B cell (primary cell): ENCODE measurements around the gene GKN1. TPM values are rescaled to one million over a fixed set of nuclear protein-coding genes. Genes with fewer than 3 reads are reported as not detected.

ENCODE experiments used
- ATAC-seq: fragments of 200-7000 bp; cut with Tn5 transposase; one replicate; pipeline ENCODE4 v1.10.0; 2021; ENCODE audit warnings: low read depth, mild to moderate bottlenecking, moderate number of reproducible peaks, moderate library complexity
- CTCF ChIA-PET: fragments of 350-600 bp; sonication (Branson Sonifier 250); formaldehyde crosslinking; loops from one replicate; lab custom pipeline; 2021; ENCODE audit warnings: antibody characterized with exemption, inconsistent platforms; lab: Charles Lee
- POLR2A ChIA-PET: fragments of 350-600 bp; sonication (Branson Sonifier 250); formaldehyde crosslinking; loops from one replicate; lab custom pipeline; 2021; ENCODE audit warnings: antibody characterized with exemption; lab: Charles Lee
- DNase-seq: peaks from one replicate; pipeline ENCODE4 v3.0.0; 2013
- H2AFZ ChIP-seq: 2 replicates; pipeline ENCODE4 v1.6.1; 2012; ENCODE audit warnings: mild to moderate bottlenecking, low read depth, low read length; ENCODE audit not compliant: insufficient read depth, poor library complexity, severe bottlenecking
- H3K27ac ChIP-seq, 2 donors: 1 replicate in 1 of 2; 2 replicates in 1 of 2; pipeline ENCODE4 v1.5.1; 2012 to 2013; ENCODE audit warnings: low read length in 2 of 2, mild to moderate bottlenecking in 2 of 2, moderate library complexity in 1 of 2
- H3K27me3 ChIP-seq, 4 experiments: fragments of 200-600 bp in 1 of 4; sonication (generic) in 1 of 4; replicated peaks in 1 of 4; 1 replicate in 2 of 4; 2 replicates in 2 of 4; pipeline versions ENCODE4 v1.6.1 to v1.7.0; 2013 to 2016; ENCODE audit warnings: low read length in 3 of 4, mild to moderate bottlenecking in 2 of 4, mixed read lengths in 1 of 4, moderate library complexity in 1 of 4; ENCODE audit not compliant: insufficient read depth in 4 of 4, control insufficient read depth in 3 of 4; ENCODE audit errors: control extremely low read depth in 1 of 4
- H3K36me3 ChIP-seq, 2 experiments: replicated peaks in 1 of 2; 1 replicate in 1 of 2; 2 replicates in 1 of 2; pipeline versions ENCODE4 v1.6.1 to v1.7.1; 2013; ENCODE audit warnings: low read length in 1 of 2; ENCODE audit not compliant: insufficient read depth in 2 of 2, control insufficient read depth in 1 of 2; ENCODE audit errors: control extremely low read depth in 1 of 2, extremely low read depth in 1 of 2
- H3K4me1 ChIP-seq, 2 donors: fragments of 200-600 bp in 1 of 2; sonication (generic) in 1 of 2; 1 replicate in 1 of 2; 2 replicates in 1 of 2; pipeline versions ENCODE4 v1.5.1 to v1.6.1; 2013 to 2017; ENCODE audit warnings: low read length in 2 of 2; ENCODE audit not compliant: control insufficient read depth in 2 of 2, insufficient read depth in 2 of 2
- H3K4me2 ChIP-seq: replicated peaks from 2 replicates; pipeline ENCODE3; 2012; ENCODE audit warnings: mild to moderate bottlenecking, low read depth, low read length; ENCODE audit not compliant: poor library complexity, severe bottlenecking
- H3K4me3 ChIP-seq, 5 experiments: fragments of 200-600 bp in 1 of 5; sonication (generic) in 1 of 5; 1 replicate in 3 of 5; 2 replicates in 2 of 5; pipeline versions ENCODE4 v1.5.1 to v1.7.0; 2011 to 2016; ENCODE audit warnings: low read length in 4 of 5, mild to moderate bottlenecking in 4 of 5, low read depth in 2 of 5, control low read depth in 1 of 5, moderate library complexity in 1 of 5; ENCODE audit not compliant: insufficient read depth in 1 of 5; ENCODE audit errors: control extremely low read depth in 1 of 5, extremely low read depth in 1 of 5
- H3K79me2 ChIP-seq: fragments of 200-600 bp; sonication (generic); one replicate; pipeline ENCODE4 v1.6.0; 2016; ENCODE audit warnings: low read length; ENCODE audit not compliant: control insufficient read depth, insufficient read depth
- H3K9ac ChIP-seq: fragments of 200-600 bp; sonication (generic); 2 replicates; pipeline ENCODE4 v1.6.1; 2017; ENCODE audit warnings: mild to moderate bottlenecking, low read length, moderate library complexity
- H3K9me3 ChIP-seq, 3 donors: one replicate each; pipeline versions ENCODE4 v1.6.1 to v1.7.1; 2013; ENCODE audit warnings: low read length in 2 of 3; ENCODE audit not compliant: control insufficient read depth in 2 of 3, insufficient read depth in 1 of 3; ENCODE audit errors: control extremely low read depth in 1 of 3
- H4K20me1 ChIP-seq: 2 replicates; pipeline ENCODE4 v1.6.0; 2012; ENCODE audit warnings: mild to moderate bottlenecking, low read length; ENCODE audit not compliant: insufficient read depth, control insufficient read depth, poor library complexity, severe bottlenecking
- H3K27ac Mint-ChIP-seq: one replicate; pipeline ENCODE4 v1.8.0; 2021; ENCODE audit warnings: mixed read lengths
- H3K27me3 Mint-ChIP-seq: one replicate; pipeline ENCODE4 v1.8.0; 2021; ENCODE audit warnings: mixed read lengths
- H3K4me1 Mint-ChIP-seq: one replicate; pipeline ENCODE4 v1.8.0; 2021; ENCODE audit warnings: mixed read lengths
- H3K4me3 Mint-ChIP-seq: one replicate; pipeline ENCODE4 v1.8.0; 2021; ENCODE audit warnings: mixed read lengths
- H3K9me3 Mint-ChIP-seq: one replicate; pipeline ENCODE4 v1.8.0; 2022; ENCODE audit warnings: mixed read lengths; ENCODE audit not compliant: insufficient read depth
- CTCF ChIP-seq: fragments of 200-600 bp; IDR thresholded peaks from one replicate; pipeline ENCODE4 v1.8.0; 2022; ENCODE audit warnings: antibody characterized with exemption, mild to moderate bottlenecking
- EZH2 ChIP-seq: IDR thresholded peaks from 2 replicates; pipeline ENCODE4 v1.6.1; 2012; ENCODE audit warnings: borderline replicate concordance, low read depth, mild to moderate bottlenecking, moderate library complexity, low read length; ENCODE audit not compliant: insufficient read depth, poor library complexity, severe bottlenecking
- intact Hi-C: fragments of 100-400 bp; cut with micrococcal nuclease; formaldehyde crosslinking; loops from one replicate; pipeline ENCODE4 v1.10.0; 2022
- polyA plus RNA-seq: library from polyadenylated mRNA; depleted of rRNA; stranded (reverse); fragments of >200 nt; gene quantifications from 2 replicates; pipeline ENCODE4 v1.2.3, GENCODE V29; 2012
- total RNA-seq, 2 donors: library from RNA; stranded (reverse); fragments of 120-200 nt in 1 of 2; gene quantifications; 1 replicate in 1 of 2; 2 replicates in 1 of 2; pipeline versions ENCODE4 v1.2.3 to v1.2.4, GENCODE V29; 2013 to 2022

GKN1 gene
- total and polyA plus RNA-seq, 2 donors (not counting 1 experiment from before 2014, with no cell fraction given): not detected

GRCh38 chr2:68997401-68997800 is 23.0 kb downstream of the GKN1 start:
- CTCF ChIA-PET: no interaction called here
- Mint-ChIP-seq H3K27ac (no peak overlapping the region), H3K27me3 (peaks cover 42% of the 10 kb centered on the region), H3K9me3 (peaks cover 4% of the 10 kb centered on the region), H3K4me3 (no peak overlapping the region), H3K4me1 (no peaks in the 10 kb centered on the region)
- intact Hi-C loops: no loop called here
- Histone ChIP-seq H3K27ac (no peak overlapping the region), H3K4me1 (no peaks in the 10 kb centered on the region), H3K27me3 (peaks cover 0 to 6% (median 1%) of the 10 kb centered on the region in 4 experiments), H3K79me2 (no peaks in the 10 kb centered on the region), H3K4me3 (no peak overlapping the region), H3K4me2 (no peak overlapping the region), H3K9ac (no peak overlapping the region), H3K9me3 (no peaks in the 10 kb centered on the region), H2AFZ (no peak overlapping the region), H4K20me1 (no peaks in the 10 kb centered on the region), H3K36me3 (no peaks in the 10 kb centered on the region)
- no peak for TF ChIP-seq CTCF
- TF ChIP-seq EZH2: no peak
- ATAC-seq (no peak), DNase-seq (no peak)
- POLR2A ChIA-PET: no interaction called here

GRCh38 chr2:69001879-69002278 is 27.4 kb downstream of the GKN1 start:
- no peak for ATAC-seq
- no peak for TF ChIP-seq EZH2
- no peak for TF ChIP-seq CTCF
- H2AFZ ChIP-seq: no peak overlapping the region
- Mint-ChIP-seq H3K9me3 (peaks cover 4% of the 10 kb centered on the region), H3K27ac (no peak overlapping the region), H3K4me3 (no peak overlapping the region), H3K27me3 (peaks cover 50% of the 10 kb centered on the region), H3K4me1 (no peaks in the 10 kb centered on the region)
- no peaks in the 10 kb centered on the region for H3K9me3 ChIP-seq
- ChIA-PET POLR2A (no interaction called here), CTCF (interaction anchor here (0.7 to 1.0 kb wide), 2 partner anchors 13 to 128 kb away, joined by 3 read pairs; no protein-coding TSS in a partner anchor)
- DNase-seq: no peak
- intact Hi-C loops: no loop called here
- H3K27ac ChIP-seq: no peak overlapping the region
- no peaks in the 10 kb centered on the region for H4K20me1 ChIP-seq
- no peak overlapping the region for H3K9ac ChIP-seq
- no peaks in the 10 kb centered on the region for H3K36me3 ChIP-seq
- H3K4me1 ChIP-seq: no peaks in the 10 kb centered on the region
- H3K4me2 ChIP-seq: no peak overlapping the region
- H3K79me2 ChIP-seq: no peaks in the 10 kb centered on the region
- H3K27me3 ChIP-seq: peaks cover 0 to 13% (median 5%) of the 10 kb centered on the region in 4 experiments
- no peak overlapping the region for H3K4me3 ChIP-seq
